Ovary (tissue), 10 donors: ENCODE results near the gene DYNLT4. TPM values are rescaled to one million over a fixed set of nuclear protein-coding genes. Genes with fewer than 3 reads are reported as not detected.
A peak's percentile ranks its signal among the peaks of the same experiment; 100 is the strongest.

Experiments
- DNase-seq, 5 donors: peaks; one replicate each; pipeline ENCODE4 v3.0.0-alpha.2; 2019 to 2020
- H3K27ac ChIP-seq, 2 donors: fragments of 200-600 bp; one replicate each; pipeline versions ENCODE4 v1.5.1 to v1.8.0; 2019 to 2022
- H3K27me3 ChIP-seq: fragments of 200-600 bp; one replicate; pipeline ENCODE4 v1.8.0; 2022
- H3K36me3 ChIP-seq: fragments of 200-600 bp; sonication (generic); one replicate; pipeline ENCODE4 v1.5.1; 2019
- H3K4me1 ChIP-seq: one replicate; pipeline ENCODE4 v1.8.1; 2013; ENCODE audit warnings: mild to moderate bottlenecking, moderate library complexity; ENCODE audit not compliant: insufficient read depth
- H3K4me3 ChIP-seq: fragments of 200-600 bp; sonication (generic); one replicate; pipeline ENCODE4 v1.5.1; 2017
- H3K9me3 ChIP-seq, 2 donors: fragments of 200-600 bp in 1 of 2; sonication (generic) in 1 of 2; one replicate each; pipeline versions ENCODE4 v1.5.1 to v1.8.1; 2013 to 2019; ENCODE audit warnings: mild to moderate bottlenecking in 1 of 2, moderate library complexity in 1 of 2
- CTCF ChIP-seq, 3 donors: fragments of 450-650 bp in 2 of 3; fragments of 200-600 bp in 1 of 3; IDR thresholded peaks; one replicate each; pipeline versions ENCODE4 v1.5.1 to v1.8.0; 2016 to 2022; ENCODE audit warnings: antibody characterized with exemption in 3 of 3, mild to moderate bottlenecking in 1 of 3
- EP300 ChIP-seq: sonication (generic); formaldehyde crosslinking; IDR thresholded peaks from one replicate; pipeline ENCODE4 v1.6.1; 2017; ENCODE audit warnings: antibody characterized with exemption
- POLR2A ChIP-seq: fragments of 450-650 bp; IDR thresholded peaks from one replicate; pipeline ENCODE4 v1.6.1; 2017; ENCODE audit warnings: antibody characterized with exemption, mild to moderate bottlenecking, moderate library complexity
- WGBS, 3 donors: extraction: QIAGEN DNeasy Blood & Tissue Kit in 1 of 3; methylation state at CpG; one replicate each; pipeline versions ENCODE4 v1.1.5 to v1.1.7; 2013 to 2017; 5-methylcytosine and 5-hydroxymethylcytosine counted together
- intact Hi-C, 4 donors: fragments of 100-400 bp; cut with DNase I; formaldehyde crosslinking; loops; one replicate each; pipeline versions ENCODE4 v1.11.0 to v1.15.1; 2022 to 2023
- long read RNA-seq, 3 donors: library from polyadenylated mRNA in 2 of 3; unstranded in 2 of 3; transcript quantifications; one replicate each; pipeline ENCODE4 v2.0.0 and lab custom pipeline, GENCODE V29; 2021 to 2026
- polyA plus RNA-seq, 2 donors: library from polyadenylated mRNA; stranded (reverse); fragments of 200-250 nt in 1 of 2; fragments of 350-450 nt in 1 of 2; fragmentation: Illumina TruSeq in 1 of 2; extraction: RNeasy Lipid Tissue Mini Kit (QIAGEN cat#74804) in 1 of 2; gene quantifications; one replicate each; pipeline ENCODE4 v1.2.3, GENCODE V29; 2013 to 2014
- total RNA-seq, 7 donors: library from RNA; depleted of rRNA in 2 of 7; stranded (reverse); fragments of >200 nt in 2 of 7; fragmentation: NEBNext Ultra II Directional in 3 of 7; extraction: Animal tissue kit (Norgen Biotek cat#: 25700) in 3 of 7; gene quantifications; one replicate each; pipeline versions ENCODE4 v1.1.0 to v1.2.4, GENCODE V29; 2016 to 2023
- donor health status: DM: no; HTN: no; CAD: no; lungs with moderate emphysema.
- donor health status: DM: no; HTN: no; CAD: no.
- donor health status: Bipolar disorder and iron deficiency.
- donor health status: DM: yes; HTN: yes; CAD: no.
- donor health status: DM: no; HTN: no; CAD: no.
- donor health status: DM: yes; HTN: yes; CAD: no.

The DYNLT4 gene, protein sequence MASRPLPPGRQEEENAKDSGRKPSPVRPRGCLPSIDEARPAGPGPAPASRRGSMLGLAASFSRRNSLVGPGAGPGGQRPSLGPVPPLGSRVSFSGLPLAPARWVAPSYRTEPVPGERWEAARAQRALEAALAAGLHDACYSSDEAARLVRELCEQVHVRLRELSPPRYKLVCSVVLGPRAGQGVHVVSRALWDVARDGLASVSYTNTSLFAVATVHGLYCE
- 10 to 100 TPM in 1 of 7 donors, 1 to 10 TPM in 2, under 1 TPM in 4; 0.35 to 23.7 (median 0.84) TPM for total RNA-seq
- polyA plus RNA-seq, result under 1 TPM in 1 of 2 donors, not detected in 1; 0.22 TPM
- long read RNA-seq, donor 1, partial matches to known transcripts, result 0 of 1 reads
- long read RNA-seq, donor 1, other reads (novel, unspliced or antisense), result 1 of 1 reads
- long read RNA-seq, donor 2, transcript TCTEX1D4-201 (1 exons, 763 nt), result major isoform, 8 of 8 reads
- long read RNA-seq, donor 2, partial matches to known transcripts, result 0 of 8 reads
- long read RNA-seq, donor 2, other reads (novel, unspliced or antisense), result 0 of 8 reads
- long read RNA-seq, donor 3, result 0 reads

GRCh38 chr1:44806704-44807363 lies at the start of gene DYNLT4:
DYNLT4 (minus strand) TSS chr1:44807351; CDS start chr1:44806668, 683 bp downstream.
- peak in 2 of 5 donors; percentile 55 to 58 for DNase-seq
- Histone ChIP-seq H3K27ac (peak within 1 kb of the TSS; percentile 99 to 100), H3K4me3 (peak within 1 kb of the TSS; percentile 7), H3K4me1 (peaks cover 46% of the 10 kb centered on the region), H3K36me3 (no peaks in the 10 kb centered on the region), H3K27me3 (no peaks in the 10 kb centered on the region), H3K9me3 (no peaks in the 10 kb centered on the region)
- 28 to 49% (median 47%) methylated on average over 7 of the region's 7 CpGs for whole genome bisulfite sequencing, 3 donors
- TF ChIP-seq POLR2A (no peak), EP300 (no peak), CTCF (IDR thresholded peaks at IDR 0.05) (no peak)
- intact Hi-C loops, result loop anchor here in 1 of 4 donors (10.0 kb wide), 1 partner anchor 498 kb away; no protein-coding TSS in a partner anchor

DNA sequence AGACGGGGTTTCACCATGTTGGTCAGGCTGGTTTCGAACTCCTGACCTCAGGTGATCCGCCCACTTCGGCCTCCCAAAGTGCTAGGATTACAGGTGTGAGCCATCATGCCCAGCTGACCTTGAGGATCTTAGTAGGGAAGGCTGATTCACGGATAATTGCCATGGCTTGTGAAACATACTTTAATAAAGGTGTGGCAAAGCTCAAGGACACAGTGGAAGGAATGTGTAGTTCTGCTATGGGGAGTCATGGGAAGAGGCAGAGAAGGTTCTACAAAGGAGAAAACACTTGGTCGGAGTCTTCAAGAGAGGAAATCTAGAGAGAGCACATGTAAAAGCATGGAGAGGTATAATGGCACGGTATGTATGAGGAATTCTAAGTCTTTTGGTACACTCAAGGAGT lies 48.6 kb upstream of the DYNLT4 start:
- intact Hi-C loops, result no loop called here
- Histone ChIP-seq H3K27ac (no peak overlapping the region), H3K4me3 (no peak overlapping the region), H3K36me3 (no peaks in the 10 kb centered on the region), H3K27me3 (no peaks in the 10 kb centered on the region), H3K4me1 (no peaks in the 10 kb centered on the region), H3K9me3 (no peaks in the 10 kb centered on the region)
- TF ChIP-seq EP300, result no peak
- TF ChIP-seq POLR2A, result no peak
- no peak for TF ChIP-seq CTCF (IDR thresholded peaks at IDR 0.05)
- 65 to 80% (median 75%) methylated on average over 7 of the region's 7 CpGs for WGBS, 3 donors
- no peak for DNase-seq

- H3K36me3 ChIP-seq, result no peaks in the 10 kb centered on the region
- TF ChIP-seq EP300 (no peak), CTCF (IDR thresholded peaks at IDR 0.05) (no peak), POLR2A (no peak)
- intact Hi-C loops, result no loop called here
- H3K27me3 ChIP-seq, result no peaks in the 10 kb centered on the region
- H3K27ac ChIP-seq, result no peak overlapping the region
- DNase-seq, result no peak
- H3K4me3 ChIP-seq, result no peak overlapping the region
- no peaks in the 10 kb centered on the region for H3K9me3 ChIP-seq
- WGBS, 3 donors, result 85 to 94% (median 88%) methylated on average over 1 of the region's 1 CpG
- no peaks in the 10 kb centered on the region for H3K4me1 ChIP-seq
Measured at GRCh38 chr1:44854970-44855369, 47.8 kb upstream of the DYNLT4 start.

DNA sequence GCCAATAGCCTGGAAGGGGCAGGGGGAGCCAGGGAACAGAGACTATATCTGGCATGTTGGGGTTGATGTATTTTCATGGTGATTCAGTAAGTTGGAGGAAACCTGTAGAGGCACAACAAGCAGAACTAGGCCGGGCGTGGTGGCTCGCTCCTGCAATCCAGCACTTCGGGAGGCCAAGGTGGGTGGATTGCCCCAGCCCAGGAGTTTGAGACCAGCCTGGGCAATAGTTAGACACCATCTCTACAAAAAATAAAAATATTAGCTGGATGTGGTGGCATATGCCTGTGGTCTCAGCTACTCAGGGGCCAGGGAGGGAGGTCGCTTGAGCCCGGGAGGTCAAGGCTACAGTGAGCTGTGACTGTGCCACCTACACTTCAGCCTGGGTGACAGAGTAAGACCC lies 46.0 kb upstream of the DYNLT4 start:
- no peaks in the 10 kb centered on the region for H3K27me3 ChIP-seq
- intact Hi-C loops, result no loop called here
- TF ChIP-seq POLR2A (no peak), EP300 (no peak), CTCF (IDR thresholded peaks at IDR 0.05) (no peak)
- WGBS, 3 donors, result 96 to 98% (median 98%) methylated on average over 6 of the region's 6 CpGs
- peaks cover 12% of the 10 kb centered on the region for H3K4me1 ChIP-seq
- no peaks in the 10 kb centered on the region for H3K36me3 ChIP-seq
- H3K9me3 ChIP-seq, result no peaks in the 10 kb centered on the region
- H3K4me3 ChIP-seq, result no peak overlapping the region
- no peak overlapping the region for H3K27ac ChIP-seq
- DNase-seq, result no peak
